ENCODE measurements around the gene GID4. TPM values are rescaled to one million over a fixed set of nuclear protein-coding genes. Genes with fewer than 3 reads are reported as not detected.

GID4 gene
- total RNA-seq, 1 experiment from 2014 or later, result 11.4 TPM

DNA sequence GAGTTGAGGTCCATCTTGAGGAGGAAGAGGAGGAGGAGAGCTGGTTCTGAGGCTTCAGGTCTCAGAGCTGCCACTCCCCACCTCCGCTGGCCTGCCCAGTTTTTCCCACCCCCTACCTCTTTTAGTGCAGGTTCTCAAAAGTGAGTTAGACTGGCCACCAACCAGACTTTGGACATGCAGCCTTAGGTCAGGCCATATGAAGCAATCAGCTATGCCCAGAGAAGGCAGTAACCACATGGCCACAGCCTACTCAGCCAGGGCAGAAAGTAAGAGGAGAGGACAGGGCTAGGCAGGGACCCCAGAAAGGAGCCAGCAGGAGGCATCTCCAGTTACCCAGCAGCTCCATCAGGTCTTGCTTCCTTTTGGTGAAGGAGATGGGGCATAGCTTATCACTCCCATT lies 78.3 kb downstream of the GID4 start:
- H3K79me1 ChIP-seq (ENCODE audit: insufficient read depth, low read depth, low read length, poor library complexity, severe bottlenecking), result no peaks in the 10 kb centered on the region
- H3K4me1 Mint-ChIP-seq, result 0 out of 4 replicates have a peak, but pooled peaks cover 0 to 3% of the 10 kb centered on the region in 2 experiments
- no peak overlapping the region for H3K14ac ChIP-seq (ENCODE audit: insufficient read depth, low read length)
- no peak overlapping the region for H3K27ac Mint-ChIP-seq
- WGBS (ENCODE audit: extremely low coverage, insufficient read length, low lambda C conversion rate), result no CpG with 5 or more reads among the region's 1 CpG
- H3K27me3 Mint-ChIP-seq (ENCODE audit: low read depth), result peaks cover 8% of the 10 kb centered on the region
- no peak overlapping the region for H3K27ac ChIP-seq (ENCODE audit: insufficient read length, low read depth, low read length)
- H4K20me1 ChIP-seq (ENCODE audit: control insufficient read depth, insufficient read depth, insufficient read length), result no peaks in the 10 kb centered on the region
- no peak overlapping the region for H3K18ac ChIP-seq (ENCODE audit: insufficient read length, low read depth, low read length)
- H3T11ph ChIP-seq (ENCODE audit: low read length), result no peak overlapping the region
- no peak overlapping the region for H2BK20ac ChIP-seq (ENCODE audit: low read depth, low read length, poor library complexity, severe bottlenecking)
- H2BK15ac ChIP-seq (ENCODE audit: low read depth, low read length), result no peak overlapping the region
- H4K91ac ChIP-seq (ENCODE audit: insufficient read length, low read depth, low read length), result no peak overlapping the region
- DNase-seq, result no peak
- H4K5ac ChIP-seq (ENCODE audit: insufficient read length, low read depth, low read length), result no peak overlapping the region
- no peak overlapping the region for H2AK5ac ChIP-seq (ENCODE audit: insufficient read length, low read length)
- H3K23ac ChIP-seq (ENCODE audit: insufficient read length, low read depth, low read length), result no peak overlapping the region
- no peak overlapping the region for H3K9ac ChIP-seq (ENCODE audit: extremely low read depth, insufficient read length, low read length)
- peaks cover 8 to 14% of the 10 kb centered on the region in 2 experiments for H3K9me3 Mint-ChIP-seq
- no peaks in the 10 kb centered on the region for H3K79me2 ChIP-seq (ENCODE audit: insufficient read depth, low read length)
- H3K36me3 Mint-ChIP-seq (ENCODE audit: insufficient read depth in 1 of 3, low read depth in 3 of 3), result peaks cover 2 to 10% (median 3%) of the 10 kb centered on the region in 3 experiments; a peak in 5 of 7 replicates
- H3K27me3 ChIP-seq (ENCODE audit: insufficient read depth, low read length), result no peaks in the 10 kb centered on the region
- H3K4me1 ChIP-seq (ENCODE audit: insufficient read depth, low read length), result no peaks in the 10 kb centered on the region
- no peak overlapping the region for H2BK12ac ChIP-seq (ENCODE audit: insufficient read length, low read depth, low read length)
- H2BK120ac ChIP-seq (ENCODE audit: low read depth, low read length, poor library complexity, severe bottlenecking), result no peak overlapping the region
- H3K4me3 Mint-ChIP-seq, result no peak overlapping the region
- no peak overlapping the region for H3K56ac ChIP-seq (ENCODE audit: insufficient read length, low read depth, low read length)
- TF ChIP-seq, protein P1, sequence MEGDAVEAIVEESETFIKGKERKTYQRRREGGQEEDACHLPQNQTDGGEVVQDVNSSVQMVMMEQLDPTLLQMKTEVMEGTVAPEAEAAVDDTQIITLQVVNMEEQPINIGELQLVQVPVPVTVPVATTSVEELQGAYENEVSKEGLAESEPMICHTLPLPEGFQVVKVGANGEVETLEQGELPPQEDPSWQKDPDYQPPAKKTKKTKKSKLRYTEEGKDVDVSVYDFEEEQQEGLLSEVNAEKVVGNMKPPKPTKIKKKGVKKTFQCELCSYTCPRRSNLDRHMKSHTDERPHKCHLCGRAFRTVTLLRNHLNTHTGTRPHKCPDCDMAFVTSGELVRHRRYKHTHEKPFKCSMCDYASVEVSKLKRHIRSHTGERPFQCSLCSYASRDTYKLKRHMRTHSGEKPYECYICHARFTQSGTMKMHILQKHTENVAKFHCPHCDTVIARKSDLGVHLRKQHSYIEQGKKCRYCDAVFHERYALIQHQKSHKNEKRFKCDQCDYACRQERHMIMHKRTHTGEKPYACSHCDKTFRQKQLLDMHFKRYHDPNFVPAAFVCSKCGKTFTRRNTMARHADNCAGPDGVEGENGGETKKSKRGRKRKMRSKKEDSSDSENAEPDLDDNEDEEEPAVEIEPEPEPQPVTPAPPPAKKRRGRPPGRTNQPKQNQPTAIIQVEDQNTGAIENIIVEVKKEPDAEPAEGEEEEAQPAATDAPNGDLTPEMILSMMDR (conservative IDR thresholded peaks at IDR 0.05), result no peak
- H3K23me2 ChIP-seq (ENCODE audit: insufficient read length, low read depth, low read length, poor library complexity, severe bottlenecking), result no peaks in the 10 kb centered on the region
- H3K4me2 ChIP-seq (ENCODE audit: insufficient read depth, insufficient read length, low read length), result no peak overlapping the region
- no peak overlapping the region for H2BK5ac ChIP-seq (ENCODE audit: insufficient read length, low read length)
- no peak overlapping the region for H3K4ac ChIP-seq (ENCODE audit: low read depth, low read length)
- no peak overlapping the region for H2AFZ ChIP-seq (ENCODE audit: low read length)
- H4K8ac ChIP-seq (replicated peaks; ENCODE audit: insufficient read length, low read depth, low read length), result no peak overlapping the region
- no peaks in the 10 kb centered on the region for H3K9me3 ChIP-seq (ENCODE audit: control insufficient read depth, low read depth, low read length)

Other genes starting within 250 kb of the GID4 start
- 76.2 and 81.9 TPM in 2 replicates for gene SREBF1, start 202.4 kb upstream of the GID4 start, total RNA-seq (2021)
- 4.6 and 5.1 TPM in 2 replicates for gene TOM1L2, start 67.0 kb upstream of the GID4 start, total RNA-seq (2021)
- gene DRC3, start 66.5 kb upstream of the GID4 start, total RNA-seq (2021), result 0.31 and 0.68 TPM in 2 replicates
- gene ATPAF2, start 240 bp upstream of the GID4 start, total RNA-seq (2021), result 20.2 and 21.4 TPM in 2 replicates
- 48.5 and 52.0 TPM in 2 replicates for gene DRG2, start 48.5 kb downstream of the GID4 start, total RNA-seq (2021)
- gene MYO15A, start 69.3 kb downstream of the GID4 start, total RNA-seq (2021), result 2.3 and 2.5 TPM in 2 replicates
- 89.8 and 92.5 TPM in 2 replicates for gene ALKBH5, start 144.4 kb downstream of the GID4 start, total RNA-seq (2021)
- 65.0 and 66.2 TPM in 2 replicates for gene LLGL1, start 186.2 kb downstream of the GID4 start, total RNA-seq (2021)
- gene FLII, start 219.3 kb downstream of the GID4 start, total RNA-seq (2021), result 298 and 314 TPM in 2 replicates
- gene MIEF2, start 221.3 kb downstream of the GID4 start, total RNA-seq (2021), result 10.2 and 10.3 TPM in 2 replicates